HEK293 (cell line): ENCODE results near the gene ATOH8.

Source experiments
- CTCF ChIA-PET: fragments of 350-600 bp; formaldehyde crosslinking; extraction: SDS; loops from one replicate; lab custom pipeline; 2021; ENCODE audit warnings: antibody characterized with exemption; lab: Yijun Ruan, JAX
- POLR2A ChIA-PET: fragments of 300-600 bp; formaldehyde crosslinking; extraction: SDS; loops from one replicate; lab custom pipeline; 2020; ENCODE audit warnings: antibody characterized with exemption, inconsistent platforms; lab: Yijun Ruan, JAX
- H3K27ac ChIP-seq: fragments of 200-500 bp; sonication (Bioruptor generic); 2 replicates; pipeline ENCODE4 v1.5.1; 2014; ENCODE audit warnings: low read depth, low read length, control low read depth, inconsistent platforms; ENCODE audit errors: extremely low read depth
- H3K36me3 ChIP-seq, 2 experiments: fragments of 200-500 bp in 1 of 2; sonication (Bioruptor generic) in 1 of 2; 1 replicate in 1 of 2; 2 replicates in 1 of 2; pipeline ENCODE4 v1.5.1; 2014 to 2017; ENCODE audit warnings: inconsistent platforms in 2 of 2, low read length in 2 of 2; ENCODE audit not compliant: control insufficient read depth in 2 of 2, insufficient read depth in 1 of 2
- H3K4me1 ChIP-seq: fragments of 200-500 bp; sonication (Bioruptor generic); 2 replicates; pipeline ENCODE4 v1.5.1; 2014; ENCODE audit warnings: mild to moderate bottlenecking, low read length, inconsistent platforms; ENCODE audit not compliant: control insufficient read depth, insufficient read depth
- H3K4me3 ChIP-seq: 2 replicates; pipeline ENCODE4 v1.5.1; 2011; ENCODE audit warnings: low read depth, mild to moderate bottlenecking, control low read depth, low read length, moderate library complexity
- H3K9me3 ChIP-seq: fragments of 200-500 bp; sonication (Bioruptor generic); 2 replicates; pipeline ENCODE4 v1.5.1; 2014; ENCODE audit warnings: low read depth, low read length, inconsistent platforms; ENCODE audit not compliant: control insufficient read depth, insufficient read depth
- AEBP2 ChIP-seq: fragments of 450-650 bp; formaldehyde crosslinking; IDR thresholded peaks from 2 replicates; pipeline ENCODE4 v1.5.1; 2016; ENCODE audit warnings: missing biosample characterization, missing genetic modification characterization, borderline replicate concordance
- BCL11A ChIP-seq: fragments of 450-650 bp; formaldehyde crosslinking; IDR thresholded peaks from 2 replicates; pipeline ENCODE4 v1.5.1; 2016; ENCODE audit warnings: low read depth, missing biosample characterization, missing genetic modification characterization
- FEZF1 ChIP-seq: fragments of 450-650 bp; formaldehyde crosslinking; IDR thresholded peaks from 2 replicates; pipeline ENCODE4 v1.5.1; 2016; ENCODE audit warnings: missing biosample characterization, missing genetic modification characterization
- OVOL3 ChIP-seq: fragments of 450-650 bp; formaldehyde crosslinking; IDR thresholded peaks from 2 replicates; pipeline ENCODE4 v1.5.1; 2016; ENCODE audit warnings: missing biosample characterization, missing genetic modification characterization
- SALL2 ChIP-seq: fragments of 450-650 bp; formaldehyde crosslinking; IDR thresholded peaks from 2 replicates; pipeline ENCODE4 v1.5.0; 2017; ENCODE audit warnings: missing biosample characterization, mild to moderate bottlenecking, missing genetic modification characterization, borderline replicate concordance
- SCRT2 ChIP-seq: fragments of 450-650 bp; formaldehyde crosslinking; IDR thresholded peaks from 2 replicates; pipeline ENCODE4 v1.5.1; 2016; ENCODE audit warnings: missing biosample characterization, missing genetic modification characterization
- SP7 ChIP-seq: fragments of 450-650 bp; formaldehyde crosslinking; IDR thresholded peaks from 2 replicates; pipeline ENCODE4 v1.5.1; 2016; ENCODE audit warnings: missing biosample characterization, missing genetic modification characterization
- TCF7L2 ChIP-seq: IDR thresholded peaks from 2 replicates; pipeline ENCODE4 v1.6.1; 2011; ENCODE audit warnings: low read depth, mild to moderate bottlenecking, inconsistent platforms, low read length, moderate library complexity, borderline replicate concordance
- TSHZ1 ChIP-seq: fragments of 450-650 bp; formaldehyde crosslinking; IDR thresholded peaks from 2 replicates; pipeline ENCODE4 v1.5.1; 2016; ENCODE audit warnings: missing biosample characterization, missing genetic modification characterization, borderline replicate concordance
- ZEB2 ChIP-seq: fragments of 450-650 bp; formaldehyde crosslinking; IDR thresholded peaks from 2 replicates; pipeline ENCODE4 v1.5.1; 2016; ENCODE audit warnings: missing biosample characterization, missing genetic modification characterization
- ZFP37 ChIP-seq: fragments of 450-650 bp; formaldehyde crosslinking; IDR thresholded peaks from 2 replicates; pipeline ENCODE4 v1.5.1; 2016; ENCODE audit warnings: missing biosample characterization, missing genetic modification characterization
- ZFP69B ChIP-seq: fragments of 450-650 bp; formaldehyde crosslinking; IDR thresholded peaks from 2 replicates; pipeline ENCODE4 v1.5.1; 2016; ENCODE audit warnings: missing biosample characterization, missing genetic modification characterization
- ZNF280C ChIP-seq: fragments of 450-650 bp; formaldehyde crosslinking; IDR thresholded peaks from 2 replicates; pipeline ENCODE4 v1.5.1; 2016; ENCODE audit warnings: missing biosample characterization, missing genetic modification characterization
- ZNF501 ChIP-seq: fragments of 450-650 bp; formaldehyde crosslinking; IDR thresholded peaks from 2 replicates; pipeline ENCODE4 v1.5.1; 2016; ENCODE audit warnings: missing biosample characterization, missing genetic modification characterization
- ZNF571 ChIP-seq: fragments of 450-650 bp; formaldehyde crosslinking; IDR thresholded peaks from 2 replicates; pipeline ENCODE4 v1.5.0; 2017; ENCODE audit warnings: missing biosample characterization, missing genetic modification characterization
- ZNF600 ChIP-seq: fragments of 450-650 bp; formaldehyde crosslinking; IDR thresholded peaks from 2 replicates; pipeline ENCODE4 v1.5.1; 2016; ENCODE audit warnings: missing biosample characterization, missing genetic modification characterization
- ZNF621 ChIP-seq: fragments of 450-650 bp; formaldehyde crosslinking; IDR thresholded peaks from 2 replicates; pipeline ENCODE4 v1.5.1; 2017; ENCODE audit warnings: missing biosample characterization, missing genetic modification characterization
- ZNF623 ChIP-seq: fragments of 450-650 bp; formaldehyde crosslinking; IDR thresholded peaks from 2 replicates; pipeline ENCODE4 v1.5.1; 2016; ENCODE audit warnings: missing biosample characterization, missing genetic modification characterization
- ZNF626 ChIP-seq: fragments of 450-650 bp; sonication (Bioruptor Pico); formaldehyde crosslinking; IDR thresholded peaks from 2 replicates; pipeline ENCODE4 v1.5.1; 2018; ENCODE audit warnings: missing biosample characterization, missing genetic modification characterization, inconsistent platforms
- ZNF777 ChIP-seq: fragments of 450-650 bp; formaldehyde crosslinking; IDR thresholded peaks from 2 replicates; pipeline ENCODE4 v1.5.1; 2017; ENCODE audit warnings: missing biosample characterization, missing genetic modification characterization, borderline replicate concordance
- ZNF785 ChIP-seq: fragments of 450-650 bp; formaldehyde crosslinking; IDR thresholded peaks from 2 replicates; pipeline ENCODE4 v1.5.1; 2016; ENCODE audit warnings: missing biosample characterization, missing genetic modification characterization
- ZSCAN5A ChIP-seq: fragments of 450-650 bp; formaldehyde crosslinking; IDR thresholded peaks from 2 replicates; pipeline ENCODE4 v1.5.1; 2016; ENCODE audit warnings: missing biosample characterization, missing genetic modification characterization

ATOH8 gene

GRCh38 chr2:85799215-85799956, 45.6 kb downstream of the ATOH8 start:
- Histone ChIP-seq H3K4me3 (no peak overlapping the region), H3K9me3 (no peaks in the 10 kb centered on the region), H3K27ac (no peak overlapping the region), H3K4me1 (no peaks in the 10 kb centered on the region), H3K36me3 (no peaks in the 10 kb centered on the region)
- POLR2A ChIA-PET: interaction anchor here (1.4 kb wide), 1 partner anchor 31 kb away, joined by 3 read pairs; no protein-coding TSS in a partner anchor
- peak; percentile 29; the same call in 1 of the 2 replicates for TF ChIP-seq SCRT2
- TF ChIP-seq TSHZ1: no peak
- CTCF ChIA-PET: interaction anchor here (0.6 to 5.7 kb wide), 12 partner anchors 10 to 92 kb away, joined by 3 to 33 read pairs (median 3); no protein-coding TSS in a partner anchor

DNA sequence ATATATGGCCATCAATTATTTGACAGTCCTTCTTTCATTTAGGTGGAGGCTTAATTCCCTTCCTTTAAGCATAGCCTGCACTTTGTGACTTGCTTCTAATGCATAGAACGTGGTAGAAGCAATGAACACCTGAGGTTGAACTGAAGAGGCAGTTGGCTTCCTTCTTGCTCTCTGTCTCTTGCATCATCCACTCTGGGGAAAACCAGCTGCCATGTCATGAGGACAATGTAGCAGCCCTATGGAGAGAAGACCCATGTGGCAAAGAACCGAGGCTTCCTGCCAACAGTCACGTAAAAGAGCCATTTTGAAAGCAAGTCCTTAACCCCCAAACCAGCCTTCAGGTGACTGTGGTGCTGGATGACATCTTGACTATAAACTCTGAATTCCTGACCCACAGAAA, 46.8 kb downstream of the ATOH8 start:
- Histone ChIP-seq H3K36me3 (no peaks in the 10 kb centered on the region), H3K4me1 (no peaks in the 10 kb centered on the region), H3K4me3 (no peak overlapping the region), H3K27ac (no peak overlapping the region), H3K9me3 (no peaks in the 10 kb centered on the region)
- CTCF ChIA-PET: interaction anchor here (0.6 to 5.7 kb wide), 6 partner anchors 20 to 111 kb away, joined by 3 to 33 read pairs (median 3); no protein-coding TSS in a partner anchor
- POLR2A ChIA-PET: no interaction called here
- no peak for TF ChIP-seq OVOL3 (tag by site-specific recombination)
- no peak for TF ChIP-seq ZSCAN5A (tag by site-specific recombination)
- no peak for TF ChIP-seq ZNF501 (tag by site-specific recombination)
- no peak for TF ChIP-seq SP7 (tag by site-specific recombination)
- no peak for TF ChIP-seq ZFP37 (tag by site-specific recombination)
- TF ChIP-seq BCL11A (tag by site-specific recombination): no peak
- no peak for TF ChIP-seq SALL2
- TF ChIP-seq ZNF785 (tag by site-specific recombination): no peak
- no peak for TF ChIP-seq ZFP69B (tag by site-specific recombination)
- no peak for TF ChIP-seq ZNF626 (tag by site-specific recombination)
- TF ChIP-seq ZEB2: no peak
- TF ChIP-seq ZNF777: no peak
- no peak for TF ChIP-seq ZNF623 (tag by site-specific recombination)

GRCh38 chr2:85801871-85802270, 48.1 kb downstream of the ATOH8 start:
- no peaks in the 10 kb centered on the region for H3K36me3 ChIP-seq
- ChIA-PET POLR2A (interaction anchor here (1.5 kb wide), 1 partner anchor 11 kb away, joined by 3 read pairs; no protein-coding TSS in a partner anchor), CTCF (interaction anchor here (0.8 to 5.7 kb wide), 8 partner anchors 10 to 73 kb away, joined by 3 to 33 read pairs (median 4); no protein-coding TSS in a partner anchor)
- no peak overlapping the region for H3K27ac ChIP-seq
- H3K4me3 ChIP-seq: no peak overlapping the region
- H3K4me1 ChIP-seq: no peaks in the 10 kb centered on the region
- no peaks in the 10 kb centered on the region for H3K9me3 ChIP-seq
- TF ChIP-seq ZNF600 (tag by site-specific recombination) (no peak), ZNF621 (tag by site-specific recombination) (no peak), FEZF1 (no peak), TCF7L2 (no peak), ZNF571 (tag by site-specific recombination) (no peak), AEBP2 (tag by site-specific recombination) (no peak), ZNF280C (no peak), ZNF785 (tag by site-specific recombination) (no peak)
